ENCODE results near the gene LRPAP1. TPM values are rescaled to one million over a fixed set of nuclear protein-coding genes. Genes with fewer than 3 reads are reported as not detected.

The LRPAP1 gene
- total and polyA plus RNA-seq, 8 donors = 31.5 to 92.0 (median 52.8) TPM

DNA sequence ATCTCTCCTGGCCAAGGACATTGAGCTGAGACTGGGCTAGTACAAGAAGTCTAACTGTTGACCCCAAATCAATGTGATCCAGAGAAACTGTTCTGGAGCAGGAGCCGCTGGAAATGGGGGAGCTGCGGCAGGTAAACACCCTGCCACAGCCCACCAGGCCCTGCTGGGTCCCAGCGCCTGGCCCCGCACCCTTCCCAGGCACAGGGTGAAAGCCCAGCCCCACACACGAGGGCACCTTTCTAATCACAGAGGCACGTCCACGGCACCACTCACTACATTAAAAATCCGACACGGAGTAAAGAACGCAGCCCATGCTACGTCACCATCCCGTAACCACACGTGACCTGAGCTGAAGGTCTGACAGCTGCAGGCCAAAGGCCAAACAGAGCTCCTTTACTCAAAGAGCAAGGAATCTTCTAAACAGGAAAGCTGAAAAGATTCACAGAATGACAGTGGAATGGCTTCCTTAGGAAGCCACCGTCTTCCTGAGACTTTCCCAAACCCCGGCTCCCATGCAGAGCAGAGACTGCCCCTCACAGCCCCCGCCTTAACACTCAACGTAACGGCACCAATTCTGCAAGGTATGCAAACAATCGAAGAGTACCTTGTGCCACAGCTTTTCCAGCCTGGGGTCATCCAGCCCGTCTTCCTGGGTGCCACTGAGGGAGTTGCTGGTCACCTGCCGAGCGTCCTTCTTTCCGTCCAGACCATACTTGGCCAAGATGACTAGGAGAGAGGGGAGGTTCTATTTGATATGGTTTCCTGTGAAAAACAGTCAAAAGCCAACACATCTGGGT, 12.6 kb downstream of the LRPAP1 start:
- no peak overlapping the region for H3K4me3 ChIP-seq
- intact Hi-C loops (cut with DNase I; ENCODE audit: low total_unique reads) = no loop called here
- DNase-seq = no peak

GRCh38 chr4:3518941-3519340, 13.3 kb downstream of the LRPAP1 start:
- H3K27ac ChIP-seq = no peak overlapping the region
- no peaks in the 10 kb centered on the region for H3K27me3 ChIP-seq
- TF ChIP-seq, protein P1, sequence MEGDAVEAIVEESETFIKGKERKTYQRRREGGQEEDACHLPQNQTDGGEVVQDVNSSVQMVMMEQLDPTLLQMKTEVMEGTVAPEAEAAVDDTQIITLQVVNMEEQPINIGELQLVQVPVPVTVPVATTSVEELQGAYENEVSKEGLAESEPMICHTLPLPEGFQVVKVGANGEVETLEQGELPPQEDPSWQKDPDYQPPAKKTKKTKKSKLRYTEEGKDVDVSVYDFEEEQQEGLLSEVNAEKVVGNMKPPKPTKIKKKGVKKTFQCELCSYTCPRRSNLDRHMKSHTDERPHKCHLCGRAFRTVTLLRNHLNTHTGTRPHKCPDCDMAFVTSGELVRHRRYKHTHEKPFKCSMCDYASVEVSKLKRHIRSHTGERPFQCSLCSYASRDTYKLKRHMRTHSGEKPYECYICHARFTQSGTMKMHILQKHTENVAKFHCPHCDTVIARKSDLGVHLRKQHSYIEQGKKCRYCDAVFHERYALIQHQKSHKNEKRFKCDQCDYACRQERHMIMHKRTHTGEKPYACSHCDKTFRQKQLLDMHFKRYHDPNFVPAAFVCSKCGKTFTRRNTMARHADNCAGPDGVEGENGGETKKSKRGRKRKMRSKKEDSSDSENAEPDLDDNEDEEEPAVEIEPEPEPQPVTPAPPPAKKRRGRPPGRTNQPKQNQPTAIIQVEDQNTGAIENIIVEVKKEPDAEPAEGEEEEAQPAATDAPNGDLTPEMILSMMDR (IDR thresholded peaks at IDR 0.05) = no peak
- TF ChIP-seq EP300 (IDR thresholded peaks at IDR 0.05) (no peak), POLR2A (IDR thresholded peaks at IDR 0.05) (no peak), POLR2AphosphoS5 (IDR thresholded peaks at IDR 0.05) (no peak)
- intact Hi-C loops (cut with DNase I; ENCODE audit: low total_unique reads) = no loop called here
- no peaks in the 10 kb centered on the region for H3K9me3 ChIP-seq
- H3K4me1 ChIP-seq = no peaks in the 10 kb centered on the region
- WGBS, 5 donors = 88 to 94% (median 92%) methylated on average over 16 to 18 of the region's 18 CpGs
- no peak for DNase-seq
- no peak overlapping the region for H3K4me3 ChIP-seq
- peaks cover 91 to 100% (median 100%) of the 10 kb centered on the region in 4 donors for H3K36me3 ChIP-seq

More for the DNA sequence above, 12.6 kb downstream of the LRPAP1 start:
- H3K9me3 ChIP-seq = no peaks in the 10 kb centered on the region
- no peak overlapping the region for H3K27ac ChIP-seq
- H3K4me1 ChIP-seq = no peaks in the 10 kb centered on the region
- peaks cover 91 to 100% (median 100%) of the 10 kb centered on the region in 4 donors for H3K36me3 ChIP-seq
- WGBS, 5 donors = 92 to 94% (median 94%) methylated on average over 23 of the region's 23 CpGs
- TF ChIP-seq POLR2AphosphoS5 (IDR thresholded peaks at IDR 0.05) (no peak), POLR2A (IDR thresholded peaks at IDR 0.05) (no peak), EP300 (IDR thresholded peaks at IDR 0.05) (no peak)
- TF ChIP-seq, protein P1 (IDR thresholded peaks at IDR 0.05) = no peak
- no peaks in the 10 kb centered on the region for H3K27me3 ChIP-seq

DNA sequence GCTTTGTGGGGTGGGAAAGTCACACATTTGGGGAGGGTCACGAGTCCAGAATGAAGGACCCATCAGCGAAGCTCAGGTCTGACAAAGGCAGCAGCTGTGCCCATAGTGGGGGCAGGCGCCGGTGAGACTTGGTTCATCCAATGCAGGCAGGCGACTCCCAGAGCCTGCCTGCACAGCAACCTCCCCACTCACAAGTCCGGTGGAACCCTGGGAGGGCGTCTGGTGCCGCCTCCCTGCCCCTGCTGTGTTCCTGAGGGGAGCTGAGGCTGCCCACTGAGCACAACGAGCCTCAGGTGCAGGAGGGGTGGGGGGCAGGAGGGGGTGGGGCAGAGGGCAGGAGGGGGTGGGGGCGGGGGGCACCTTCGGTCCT, 13.7 kb downstream of the LRPAP1 start:
- intact Hi-C loops (cut with DNase I; ENCODE audit: low total_unique reads) = no loop called here
- Histone ChIP-seq H3K27ac (no peak overlapping the region), H3K36me3 (peaks cover 91 to 100% (median 100%) of the 10 kb centered on the region in 4 donors), H3K4me3 (no peak overlapping the region), H3K9me3 (no peaks in the 10 kb centered on the region), H3K4me1 (no peaks in the 10 kb centered on the region), H3K27me3 (no peaks in the 10 kb centered on the region)
- DNase-seq = no peak
- TF ChIP-seq POLR2A (IDR thresholded peaks at IDR 0.05) = no peak
- TF ChIP-seq, protein P1 (IDR thresholded peaks at IDR 0.05) = no peak
- no peak for TF ChIP-seq EP300 (IDR thresholded peaks at IDR 0.05)
- TF ChIP-seq POLR2AphosphoS5 (IDR thresholded peaks at IDR 0.05) = no peak
- 83 to 98% (median 87%) methylated on average over 3 to 11 of the region's 11 CpGs for WGBS, 5 donors

DNA sequence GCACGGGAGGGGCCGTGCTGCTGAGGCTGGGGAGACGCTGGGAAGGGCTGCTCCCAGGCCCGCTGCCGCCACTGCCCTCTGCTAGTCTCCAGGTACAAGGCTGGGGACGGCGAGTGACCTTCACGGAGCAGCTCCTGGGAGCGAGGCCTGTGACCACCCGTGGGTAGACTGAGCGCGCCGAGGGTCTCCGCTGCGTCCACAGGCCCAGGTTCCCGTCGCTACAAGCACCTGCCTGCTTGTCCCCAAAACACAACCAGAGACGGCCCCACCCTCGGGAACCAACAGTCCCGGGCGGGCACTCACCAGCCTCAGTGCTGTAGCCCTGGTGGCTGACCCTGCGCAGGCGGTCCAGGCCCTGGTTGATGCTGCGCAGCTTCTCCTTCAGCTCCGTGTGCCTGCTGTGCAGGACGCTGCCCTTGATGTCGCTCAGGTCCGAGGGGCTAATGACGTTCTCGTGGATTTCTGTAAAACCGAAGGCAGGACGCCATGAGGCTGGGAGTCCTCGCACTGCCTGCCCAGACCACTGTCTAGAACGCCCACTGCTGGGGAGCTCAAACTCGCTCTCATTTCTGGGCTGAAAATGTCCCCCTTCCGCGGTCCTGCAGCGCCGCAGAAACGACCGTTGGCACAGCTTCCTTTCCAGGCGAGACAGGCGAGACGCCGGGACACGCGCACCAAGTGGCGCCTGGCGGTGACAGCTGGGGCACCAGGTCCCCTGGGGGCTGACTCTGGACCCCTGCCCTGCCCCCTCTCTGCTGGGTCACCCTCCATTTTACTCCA, 14.3 kb downstream of the LRPAP1 start:
- DNase-seq = no peak
- Histone ChIP-seq H3K27me3 (no peaks in the 10 kb centered on the region), H3K4me1 (no peaks in the 10 kb centered on the region), H3K9me3 (no peaks in the 10 kb centered on the region), H3K4me3 (no peak overlapping the region), H3K27ac (no peak overlapping the region), H3K36me3 (peaks cover 91 to 100% (median 100%) of the 10 kb centered on the region in 4 donors)
- 94 to 98% (median 95%) methylated on average over 34 to 49 of the region's 49 CpGs for WGBS, 5 donors
- TF ChIP-seq EP300 (IDR thresholded peaks at IDR 0.05) = no peak
- TF ChIP-seq POLR2A (IDR thresholded peaks at IDR 0.05) = no peak
- TF ChIP-seq, protein P1 (IDR thresholded peaks at IDR 0.05) = no peak
- no peak for TF ChIP-seq POLR2AphosphoS5 (IDR thresholded peaks at IDR 0.05)
- intact Hi-C loops (cut with DNase I; ENCODE audit: low total_unique reads) = no loop called here

All from stomach (tissue), 9 donors.